ENCODE data around the gene NPR2.
A peak's percentile ranks its signal among the peaks of the same experiment; 100 is the strongest.

- TF ChIP-seq CTCF (IDR thresholded peaks at IDR 0.05; ENCODE audit: poor library complexity) (peak; percentile 27), EZH2phosphoT487 (IDR thresholded peaks at IDR 0.05; ENCODE audit: low read depth, severe bottlenecking, unreplicated experiment) (no peak)
Observed at GRCh38 chr9:35813434-35814105, 22.2 kb downstream of the NPR2 start.

Measured in hepatocyte (in vitro differentiated cells).